ENCODE data around the gene PRKCSH. TPM values are rescaled to one million over a fixed set of nuclear protein-coding genes. Genes with fewer than 3 reads are reported as not detected.
A peak's percentile ranks its signal among the peaks of the same experiment; 100 is the strongest.
"Not testable (repeated sequence)": the region's sequence is repeated elsewhere in the genome, so short reads cannot be mapped to it uniquely, and the experiment has no call there.

PRKCSH gene
- total RNA-seq, 1 donor from 2014 or later: 208 TPM

- no peak for DNase-seq (ENCODE audit: low spot score in 2 of 2)
- no peak overlapping the region for H3K27ac ChIP-seq
- H3K4me3 ChIP-seq: no peak overlapping the region
- H3K9me3 ChIP-seq: no peaks in the 10 kb centered on the region
- no peaks in the 10 kb centered on the region for H3K36me3 ChIP-seq
- TF ChIP-seq CTCF (IDR thresholded peaks at IDR 0.05): no peak
- no peaks in the 10 kb centered on the region for H3K4me1 ChIP-seq
- no peaks in the 10 kb centered on the region for H3K27me3 ChIP-seq
- intact Hi-C loops (cut with DNase I): no loop called here
Measured at GRCh38 chr19:11456659-11457058, 21.2 kb downstream of the PRKCSH start.

GRCh38 chr19:11457115-11457514 lies 21.7 kb downstream of the PRKCSH start:
- no peaks in the 10 kb centered on the region for H3K36me3 ChIP-seq
- no peaks in the 10 kb centered on the region for H3K4me1 ChIP-seq
- TF ChIP-seq CTCF (IDR thresholded peaks at IDR 0.05): no peak
- H3K27me3 ChIP-seq: no peaks in the 10 kb centered on the region
- no peaks in the 10 kb centered on the region for H3K9me3 ChIP-seq
- no peak overlapping the region for H3K27ac ChIP-seq
- no peak overlapping the region for H3K4me3 ChIP-seq
- DNase-seq (ENCODE audit: low spot score in 2 of 2): no peak
- intact Hi-C loops (cut with DNase I): no loop called here

GRCh38 chr19:11457831-11458230 lies 22.4 kb downstream of the PRKCSH start:
- Histone ChIP-seq H3K27me3 (no peaks in the 10 kb centered on the region), H3K4me1 (no peaks in the 10 kb centered on the region), H3K27ac (no peak overlapping the region), H3K9me3 (no peaks in the 10 kb centered on the region), H3K36me3 (no peaks in the 10 kb centered on the region), H3K4me3 (no peak overlapping the region)
- intact Hi-C loops (cut with DNase I): no loop called here
- no peak for TF ChIP-seq CTCF (IDR thresholded peaks at IDR 0.05)
- DNase-seq (ENCODE audit: low spot score in 2 of 2): no peak

GRCh38 chr19:11458236-11458900 lies 22.9 kb downstream of the PRKCSH start:
- intact Hi-C loops (cut with DNase I): no loop called here
- Histone ChIP-seq H3K9me3 (no peaks in the 10 kb centered on the region), H3K27ac (no peak overlapping the region), H3K36me3 (no peaks in the 10 kb centered on the region), H3K27me3 (no peaks in the 10 kb centered on the region), H3K4me1 (no peaks in the 10 kb centered on the region), H3K4me3 (no peak overlapping the region)
- TF ChIP-seq CTCF (IDR thresholded peaks at IDR 0.05): no peak
- no peak for DNase-seq (ENCODE audit: low spot score in 2 of 2)

- intact Hi-C loops (cut with DNase I); H3K27me3 ChIP-seq; H3K9me3 ChIP-seq; DNase-seq (ENCODE audit: low spot score in 2 of 2); H3K4me3 ChIP-seq; H3K36me3 ChIP-seq; H3K4me1 ChIP-seq; H3K27ac ChIP-seq: not testable (repeated sequence)
Measured at GRCh38 chr19:11458912-11459311, 23.5 kb downstream of the PRKCSH start.

GRCh38 chr19:11460207-11460606 lies 24.8 kb downstream of the PRKCSH start:
- no peaks in the 10 kb centered on the region for H3K4me1 ChIP-seq
- no peaks in the 10 kb centered on the region for H3K27me3 ChIP-seq
- no peak for DNase-seq (ENCODE audit: low spot score in 2 of 2)
- intact Hi-C loops (cut with DNase I): no loop called here
- no peaks in the 10 kb centered on the region for H3K9me3 ChIP-seq
- H3K36me3 ChIP-seq: no peaks in the 10 kb centered on the region
- no peak overlapping the region for H3K27ac ChIP-seq
- peak in 1 of 3 experiments; percentile 8 for TF ChIP-seq CTCF (IDR thresholded peaks at IDR 0.05)
- no peak overlapping the region for H3K4me3 ChIP-seq

Measured in ascending aorta (tissue), 2 donors.